HCEC 1CT (cell line): ENCODE data around the gene MCL1.
"Not testable (repeated sequence)": the region's sequence is repeated elsewhere in the genome, so short reads cannot be mapped to it uniquely, and the experiment has no call there.

Experiments
- DNase-seq: peaks from one replicate; pipeline ENCODE4 v3.0.0-alpha.2; 2017

The MCL1 gene

DNA sequence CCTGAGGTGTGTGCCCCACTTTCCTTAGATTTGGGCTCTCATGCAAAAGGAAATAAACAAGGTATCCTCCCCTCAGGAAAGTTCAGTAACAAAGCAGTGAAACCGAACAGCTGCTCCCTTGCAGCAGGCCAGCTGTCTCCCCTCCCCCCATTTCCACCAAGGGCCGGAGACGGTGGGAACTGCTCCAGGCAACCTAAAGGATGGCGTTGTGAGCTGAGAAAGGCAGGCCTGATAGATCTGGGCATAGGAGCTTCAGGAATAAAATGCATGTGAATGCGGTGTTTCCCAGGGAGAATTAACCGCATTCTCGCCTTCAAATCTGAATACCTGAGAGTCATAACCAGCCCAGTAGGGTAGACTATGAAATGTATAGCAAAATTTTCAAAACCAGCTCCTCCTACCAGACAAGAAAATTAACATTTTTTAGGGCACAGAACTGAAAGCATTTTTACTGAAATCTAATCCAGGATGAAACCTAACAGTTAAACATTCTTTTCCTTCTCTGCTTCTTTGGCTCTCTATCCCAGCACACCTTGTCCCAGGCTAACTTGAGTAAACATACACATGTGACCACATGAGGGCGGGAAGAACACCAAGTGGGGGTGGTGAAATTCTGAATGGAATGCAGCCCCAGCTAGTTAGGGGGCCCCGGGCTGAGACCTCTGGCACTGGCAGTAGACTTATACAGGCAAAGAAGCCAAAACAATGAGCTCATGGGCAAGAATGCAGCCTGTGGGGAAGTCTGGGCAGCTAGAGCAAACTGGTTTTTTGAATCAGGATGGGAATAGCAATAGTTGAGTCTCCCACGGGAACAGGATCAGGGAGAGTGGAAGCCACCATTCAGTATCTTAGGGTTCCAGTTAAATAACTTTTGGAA is 11.5 kb downstream of the MCL1 start:
- DNase-seq = peak; percentile 97

DNA sequence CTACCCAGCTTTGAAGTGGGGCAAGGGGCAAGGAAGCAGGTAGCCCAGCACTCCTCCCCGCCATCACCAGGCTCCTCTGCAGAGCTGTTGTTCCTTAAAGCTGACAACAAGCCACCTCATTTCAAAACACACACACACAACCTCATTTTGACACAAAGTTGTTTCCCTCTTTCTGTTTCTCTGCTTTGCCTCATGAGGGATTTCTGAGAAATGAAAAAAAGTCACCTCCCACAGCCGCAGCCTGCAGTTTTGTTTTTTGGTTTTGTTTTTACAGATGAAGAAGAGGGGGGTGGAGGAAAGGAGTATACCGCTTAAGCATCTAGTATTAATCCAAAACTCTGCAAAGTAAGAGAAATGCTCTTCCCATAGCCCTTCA is 12.1 kb downstream of the MCL1 start:
- no peak for DNase-seq

DNA sequence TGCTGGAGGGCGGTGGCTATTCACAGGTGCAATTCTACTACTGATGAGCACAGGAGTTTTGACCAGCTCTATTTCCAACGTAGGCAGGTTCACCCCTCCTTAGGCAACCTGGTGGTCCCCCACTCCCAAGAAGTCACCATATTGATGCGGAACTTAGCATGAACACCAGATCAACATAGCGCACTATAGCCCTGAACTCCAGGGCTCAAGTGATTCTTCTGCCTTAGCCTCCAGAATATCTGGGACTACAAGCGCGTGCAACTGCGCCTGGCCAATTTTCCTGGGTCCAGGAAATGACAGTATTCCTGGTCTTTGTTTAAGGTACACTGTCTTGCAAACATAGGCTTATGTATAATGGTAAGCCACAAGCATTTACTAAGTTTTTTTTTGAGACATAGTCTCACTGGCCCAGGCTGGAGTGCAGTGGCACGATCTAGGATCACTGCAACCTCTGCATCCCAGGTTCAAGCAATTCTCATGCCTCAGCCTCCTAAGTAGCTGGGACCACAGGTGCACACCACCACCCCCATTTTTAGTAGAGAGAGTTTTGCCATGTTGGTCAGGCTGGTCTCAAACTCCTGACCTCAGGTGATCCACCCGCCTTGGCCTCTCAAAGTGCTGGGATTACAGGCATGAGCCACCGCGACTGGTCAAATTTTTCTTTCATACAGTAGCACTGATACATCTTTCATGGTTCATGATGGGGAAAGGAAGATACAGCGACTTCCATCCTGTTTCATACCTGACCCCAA is 12.6 kb downstream of the MCL1 start:
- no peak for DNase-seq

DNA sequence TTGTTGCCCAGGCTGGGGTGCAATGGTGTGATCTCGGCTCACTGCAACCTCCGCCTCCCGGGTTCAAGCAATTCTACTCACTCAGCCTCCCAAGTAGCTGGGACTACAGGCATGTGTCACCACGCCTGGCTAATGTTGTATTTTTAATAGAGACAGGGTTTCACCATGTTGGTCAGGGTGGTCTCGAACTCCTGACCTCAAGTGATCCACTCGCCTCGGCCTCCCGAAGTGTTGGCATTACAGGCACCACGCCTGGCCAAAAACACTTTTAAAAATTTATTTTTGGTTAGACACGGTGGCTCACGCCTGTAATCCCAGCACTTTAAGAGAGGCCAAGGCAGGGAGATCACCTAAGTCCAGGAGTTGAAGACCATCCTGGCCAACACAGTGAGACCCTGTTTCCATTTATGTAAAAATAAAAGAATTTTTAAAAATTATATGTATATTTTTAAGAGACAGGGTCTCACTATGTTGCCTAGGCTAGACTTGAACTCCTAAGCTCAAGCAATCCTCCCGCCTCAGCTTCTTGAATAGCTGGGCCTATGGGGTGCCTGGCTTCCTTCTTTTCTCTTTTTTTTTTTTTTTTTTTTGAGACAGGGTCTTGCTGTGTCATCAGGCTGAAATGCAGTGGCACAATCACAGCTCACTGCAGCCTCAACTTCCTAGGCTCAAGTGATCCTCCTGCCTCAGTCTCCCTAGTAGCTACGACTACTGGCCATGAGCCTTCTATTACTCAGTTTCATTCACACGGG is 14.0 kb downstream of the MCL1 start:
- DNase-seq = not testable (repeated sequence)

DNA sequence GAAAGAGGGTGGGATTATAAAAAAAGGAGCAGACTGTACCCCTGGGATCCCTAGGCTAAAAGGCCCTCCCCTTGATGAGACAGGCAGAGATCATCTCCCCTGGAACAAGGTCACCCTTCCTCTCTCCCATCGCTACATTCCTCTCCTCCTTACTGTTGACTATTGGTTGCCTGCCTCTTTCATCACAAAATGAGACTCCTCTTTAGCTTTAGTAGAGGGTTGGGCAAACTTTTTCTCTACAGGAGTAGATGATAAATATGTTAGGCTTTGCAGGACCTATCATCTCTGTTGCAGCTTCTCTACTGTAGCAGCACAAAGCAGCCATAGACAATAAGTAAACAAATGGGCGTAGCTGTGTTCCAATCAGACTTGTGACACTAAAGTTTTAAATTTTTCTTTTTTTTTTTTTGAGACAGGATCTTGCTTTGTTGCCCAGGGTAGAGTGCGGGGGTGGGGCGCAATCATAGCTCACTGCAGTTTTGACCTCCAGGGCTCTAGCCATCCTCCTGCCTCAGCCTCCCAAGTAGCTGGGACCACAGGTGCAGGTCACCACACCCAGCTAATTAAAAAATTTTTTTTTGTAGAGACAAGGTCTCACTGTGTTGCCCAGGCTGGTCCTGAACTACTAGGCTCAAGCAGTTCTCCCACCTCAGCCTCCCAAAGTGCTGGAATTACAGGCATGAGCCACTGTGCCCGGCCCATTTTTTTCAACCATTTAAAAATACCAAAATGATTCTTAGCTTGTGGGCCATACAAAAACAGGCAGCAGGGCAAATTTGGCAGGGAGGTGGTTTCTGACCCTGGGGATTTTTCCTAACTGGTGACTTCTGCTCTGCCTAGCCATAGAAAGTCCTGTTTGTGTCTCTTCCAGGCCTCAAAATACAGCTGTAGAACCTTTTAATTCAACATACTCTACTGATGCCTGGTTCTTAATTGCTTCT is 15.1 kb downstream of the MCL1 start:
- DNase-seq = peak; percentile 64

DNA sequence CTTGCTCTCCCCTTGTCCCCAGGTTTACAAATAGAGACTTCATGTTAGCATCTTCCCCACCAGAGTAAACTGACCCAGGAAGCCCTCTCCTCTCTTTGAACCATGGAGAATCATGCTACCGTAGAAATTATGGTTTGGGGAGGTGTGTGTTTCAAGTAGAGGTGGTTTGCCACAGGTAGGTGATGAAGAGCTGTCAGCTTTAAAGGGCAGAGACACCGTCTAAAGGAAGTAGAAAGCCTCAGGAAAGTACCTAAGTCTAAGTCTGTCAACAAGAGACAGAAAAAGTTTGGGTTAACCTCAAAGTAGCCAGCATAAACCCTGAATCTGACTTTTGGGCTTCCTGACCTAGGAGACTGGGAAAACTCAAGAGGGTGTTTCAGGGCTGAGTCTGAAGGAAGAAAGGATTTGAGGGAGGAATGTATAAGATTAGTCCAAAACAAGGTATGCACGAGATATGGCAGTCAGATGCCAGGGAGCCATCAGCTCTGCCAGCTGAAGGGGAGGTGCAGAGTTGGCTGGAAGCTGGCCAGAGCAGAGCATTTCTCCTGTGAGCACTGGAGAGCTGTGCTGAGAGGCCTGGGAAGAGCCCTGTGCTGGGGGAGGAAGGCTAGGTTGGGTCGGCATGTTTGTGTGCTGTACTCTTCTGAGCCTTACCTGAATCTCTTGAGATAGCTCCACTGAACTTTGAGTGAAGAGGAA is 15.9 kb downstream of the MCL1 start:
- no peak for DNase-seq

DNA sequence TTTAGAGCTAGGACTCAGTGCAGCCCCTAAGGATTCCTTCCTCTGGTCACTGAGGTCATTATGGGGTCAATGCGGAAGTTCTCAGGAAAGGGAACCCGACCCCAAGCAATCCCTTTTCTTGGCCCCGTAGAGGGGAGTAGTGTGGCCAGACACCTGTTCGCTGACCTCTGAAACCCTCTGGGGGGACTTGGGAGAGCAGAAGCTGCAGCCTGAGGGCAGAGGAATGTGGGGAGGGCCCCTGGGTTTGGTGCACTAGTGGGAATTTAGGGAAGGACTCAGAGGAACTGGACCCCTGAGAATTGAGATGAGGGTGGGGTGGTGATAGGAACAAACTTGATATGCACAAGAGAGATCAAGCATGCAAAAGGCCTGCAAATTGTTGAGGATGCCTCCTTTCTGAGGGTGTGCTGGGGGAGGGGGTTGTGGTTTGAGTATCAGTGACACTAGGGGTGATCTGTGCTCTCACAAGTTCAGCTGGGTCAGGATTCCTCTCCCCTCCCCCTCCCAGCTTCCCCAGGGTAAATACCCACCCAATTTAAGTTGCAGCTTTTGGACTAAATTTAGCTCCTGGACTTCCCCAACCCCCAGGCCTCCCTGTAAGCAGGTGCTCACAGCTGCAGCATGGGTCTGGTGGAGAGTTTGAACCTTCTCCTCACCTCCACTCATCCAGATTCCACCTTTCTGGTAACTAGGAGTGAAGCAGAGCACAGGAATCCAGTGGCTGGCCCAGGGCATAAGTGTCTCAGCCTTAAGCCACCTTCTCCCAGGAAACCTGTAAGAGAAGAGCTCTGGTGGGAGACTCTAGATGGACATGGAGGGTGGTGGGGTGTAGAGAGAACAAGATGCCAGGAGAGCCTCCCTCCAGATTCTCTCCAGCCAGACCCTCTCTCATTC is 16.7 kb downstream of the MCL1 start:
- DNase-seq = no peak

DNA sequence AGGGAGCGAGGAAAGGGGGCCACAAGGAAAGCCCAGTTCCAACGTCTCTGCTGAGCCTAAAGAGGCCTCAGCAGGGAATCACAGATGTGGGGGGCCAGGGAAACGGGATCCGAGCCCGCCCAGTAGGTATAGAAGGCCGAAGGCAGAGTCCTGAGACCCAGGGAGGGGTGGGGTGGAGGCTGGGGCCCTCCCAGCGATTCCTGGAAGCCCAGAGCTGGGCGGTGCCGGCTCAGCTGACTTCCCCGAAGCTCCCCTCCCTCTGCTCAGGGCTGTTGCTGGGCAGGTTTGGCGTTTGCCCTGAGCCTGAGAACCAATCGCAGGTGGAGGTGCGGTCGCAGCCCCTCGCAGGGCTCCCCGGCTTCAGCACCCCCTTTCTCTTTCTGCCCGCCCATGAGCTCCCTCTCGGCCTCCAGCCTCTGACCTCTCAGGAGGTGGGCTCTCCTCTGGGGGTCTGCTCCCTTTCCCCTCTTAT is 17.4 kb downstream of the MCL1 start:
- DNase-seq = peak; percentile 92

DNA sequence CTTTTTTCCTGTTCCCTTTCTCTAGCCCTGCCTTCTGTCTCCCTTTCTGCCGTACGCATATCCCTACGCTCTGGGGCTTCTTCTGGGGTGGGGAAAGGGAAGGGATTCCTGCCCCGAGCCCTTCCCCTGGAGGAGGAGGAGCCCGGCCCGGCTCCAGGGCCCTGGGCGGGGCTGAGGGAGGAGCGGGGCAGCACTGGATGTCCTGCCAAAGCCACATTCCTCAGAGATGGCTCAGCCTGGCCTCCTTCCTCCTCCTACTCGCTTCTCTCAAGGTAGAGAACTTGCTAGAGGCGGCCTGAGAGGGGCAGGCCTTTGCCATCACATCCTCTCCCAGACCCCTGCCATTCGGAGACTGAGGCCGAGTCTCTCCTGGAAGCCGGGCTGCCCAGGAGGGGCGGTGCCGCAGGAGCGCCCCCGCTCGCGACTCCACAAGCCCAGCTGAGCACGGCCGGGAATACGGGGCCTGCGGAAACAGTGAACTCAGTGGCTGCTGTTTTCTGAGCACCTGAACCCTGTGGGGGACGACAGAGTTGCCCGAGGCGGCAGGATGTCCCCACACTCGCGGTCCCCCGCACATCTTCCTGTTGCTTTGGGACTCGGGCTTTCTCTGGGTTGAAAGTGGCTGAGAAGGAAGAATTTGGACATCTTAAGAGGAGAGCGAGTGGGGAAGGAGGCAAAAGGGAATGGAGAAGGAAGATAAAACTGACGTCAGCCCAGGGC is 18.0 kb downstream of the MCL1 start:
- DNase-seq = peak; percentile 98

DNA sequence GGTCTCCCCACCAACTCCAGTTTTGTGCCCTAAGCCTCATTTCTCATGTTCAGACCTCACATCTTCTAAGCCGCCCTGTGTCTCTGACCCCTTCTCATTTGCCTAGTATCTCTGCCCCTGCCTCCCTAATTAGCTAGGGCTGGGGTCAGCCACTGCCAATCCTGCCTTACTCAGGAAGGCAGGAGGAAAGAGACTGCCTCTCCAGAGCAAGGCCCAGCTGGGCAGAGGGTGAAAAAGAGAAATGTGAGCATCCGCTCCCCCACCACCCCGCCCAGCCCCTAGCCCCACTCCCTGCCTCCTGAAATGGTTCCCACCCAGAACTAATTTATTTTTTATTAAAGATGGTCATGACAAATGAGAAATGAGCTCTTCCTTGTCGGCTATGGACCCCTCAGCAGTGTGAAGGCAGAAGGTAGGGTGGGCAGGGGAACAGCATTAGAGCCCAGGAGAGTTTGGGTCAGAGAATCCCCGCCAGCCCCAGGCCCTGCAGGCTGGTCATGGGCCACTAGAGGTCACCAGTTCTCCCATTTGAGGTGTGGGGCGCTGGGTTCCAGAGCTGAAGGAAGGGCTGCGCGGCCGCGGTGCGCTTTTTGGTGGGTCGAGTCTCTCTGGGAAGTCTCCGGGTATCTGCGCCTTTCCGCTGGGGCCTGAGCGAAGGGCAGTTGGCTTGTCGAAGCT is 18.7 kb downstream of the MCL1 start:
- peak; percentile 88 for DNase-seq

DNA sequence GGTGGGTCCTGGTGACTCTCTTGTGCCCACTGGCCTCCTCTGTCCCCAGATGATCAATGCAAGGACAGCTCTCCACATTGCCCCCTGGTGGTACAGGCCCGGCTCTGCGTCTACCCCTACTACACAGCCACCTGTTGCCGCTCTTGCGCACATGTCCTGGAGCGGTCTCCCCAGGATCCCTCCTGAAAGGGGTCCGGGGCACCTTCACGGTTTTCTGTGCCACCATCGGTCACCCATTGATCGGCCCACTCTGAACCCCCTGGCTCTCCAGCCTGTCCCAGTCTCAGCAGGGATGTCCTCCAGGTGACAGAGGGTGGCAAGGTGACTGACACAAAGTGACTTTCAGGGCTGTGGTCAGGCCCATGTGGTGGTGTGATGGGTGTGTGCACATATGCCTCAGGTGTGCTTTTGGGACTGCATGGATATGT is 19.4 kb downstream of the MCL1 start:
- DNase-seq = no peak

DNA sequence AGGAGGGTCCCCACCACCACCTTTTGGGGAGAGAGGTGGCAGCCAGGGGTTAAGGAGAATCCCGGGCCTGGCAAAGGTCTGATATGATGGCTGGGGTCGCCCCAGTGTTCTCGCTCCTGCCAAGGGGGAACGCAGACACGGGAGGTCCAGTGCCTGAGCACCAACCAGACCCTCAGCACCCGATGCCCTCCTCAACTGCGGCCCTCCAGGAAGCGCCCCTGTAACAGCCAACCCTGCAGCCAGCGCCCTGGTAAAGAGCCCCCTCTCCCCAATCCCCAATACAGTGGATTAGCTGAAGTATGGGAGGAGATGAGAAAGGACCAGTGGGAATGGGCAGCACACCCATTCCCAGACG is 19.8 kb downstream of the MCL1 start:
- DNase-seq = no peak

DNA sequence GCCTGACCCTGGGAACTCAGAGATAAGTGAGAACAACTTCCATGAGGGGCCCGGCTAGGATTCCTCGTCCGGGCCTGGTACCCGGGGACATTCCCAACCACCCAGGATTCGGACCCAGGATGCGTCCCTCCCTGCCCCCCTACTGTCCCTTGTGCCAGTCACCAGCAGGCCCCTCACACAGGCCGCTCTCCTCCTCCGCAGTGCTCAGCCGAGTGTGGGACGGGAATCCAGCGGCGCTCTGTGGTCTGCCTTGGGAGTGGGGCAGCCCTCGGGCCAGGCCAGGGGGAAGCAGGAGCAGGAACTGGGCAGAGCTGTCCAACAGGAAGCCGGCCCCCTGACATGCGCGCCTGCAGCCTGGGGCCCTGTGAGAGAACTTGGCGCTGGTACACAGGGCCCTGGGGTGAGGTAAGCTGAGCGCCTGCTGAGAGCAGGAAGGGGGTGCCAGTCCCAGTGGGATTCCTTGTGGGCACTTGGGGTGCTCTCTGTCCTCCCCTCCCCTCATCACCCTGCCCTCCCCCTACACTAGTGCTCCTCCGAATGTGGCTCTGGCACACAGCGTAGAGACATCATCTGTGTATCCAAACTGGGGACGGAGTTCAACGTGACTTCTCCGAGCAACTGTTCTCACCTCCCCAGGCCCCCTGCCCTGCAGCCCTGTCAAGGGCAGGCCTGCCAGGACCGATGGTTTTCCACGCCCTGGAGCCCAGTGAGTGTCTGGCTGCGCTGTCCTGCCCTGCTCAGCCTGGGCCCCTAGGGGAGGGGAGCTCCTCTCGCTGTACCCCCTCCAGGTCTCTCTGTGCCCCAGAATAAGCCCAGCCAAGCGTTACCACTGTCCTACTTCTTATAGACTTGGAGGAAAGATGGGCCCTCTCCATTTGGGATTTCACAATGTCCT is 20.4 kb downstream of the MCL1 start:
- no peak for DNase-seq

DNA sequence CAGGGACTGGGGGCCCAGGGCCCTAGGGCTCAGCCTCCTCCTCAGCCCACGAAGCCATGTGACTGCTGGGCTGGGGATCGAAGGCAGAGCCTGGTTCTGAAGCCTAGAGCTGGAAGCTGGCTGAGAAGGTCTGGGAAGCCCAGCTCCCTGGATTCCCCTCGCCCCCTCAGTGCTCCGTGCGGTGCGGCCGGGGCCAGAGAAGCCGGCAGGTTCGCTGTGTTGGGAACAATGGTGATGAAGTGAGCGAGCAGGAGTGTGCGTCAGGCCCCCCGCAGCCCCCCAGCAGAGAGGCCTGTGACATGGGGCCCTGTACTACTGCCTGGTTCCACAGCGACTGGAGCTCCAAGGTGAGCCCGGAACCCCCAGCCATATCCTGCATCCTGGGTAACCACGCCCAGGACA is 21.1 kb downstream of the MCL1 start:
- no peak for DNase-seq

DNA sequence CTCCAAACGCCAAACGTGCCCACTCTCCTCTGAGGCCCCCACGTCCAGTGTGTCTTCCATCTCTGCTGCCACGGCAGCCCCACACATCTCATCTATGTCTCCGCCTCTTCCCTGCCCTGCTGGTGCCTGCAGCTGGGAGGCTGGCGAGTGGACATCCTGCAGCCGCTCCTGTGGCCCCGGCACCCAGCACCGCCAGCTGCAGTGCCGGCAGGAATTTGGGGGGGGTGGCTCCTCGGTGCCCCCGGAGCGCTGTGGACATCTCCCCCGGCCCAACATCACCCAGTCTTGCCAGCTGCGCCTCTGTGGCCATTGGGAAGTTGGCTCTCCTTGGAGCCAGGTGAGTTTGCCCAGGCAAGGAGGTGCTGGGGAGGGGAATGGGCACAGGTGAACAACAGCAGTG is 21.6 kb downstream of the MCL1 start:
- DNase-seq = no peak

DNA sequence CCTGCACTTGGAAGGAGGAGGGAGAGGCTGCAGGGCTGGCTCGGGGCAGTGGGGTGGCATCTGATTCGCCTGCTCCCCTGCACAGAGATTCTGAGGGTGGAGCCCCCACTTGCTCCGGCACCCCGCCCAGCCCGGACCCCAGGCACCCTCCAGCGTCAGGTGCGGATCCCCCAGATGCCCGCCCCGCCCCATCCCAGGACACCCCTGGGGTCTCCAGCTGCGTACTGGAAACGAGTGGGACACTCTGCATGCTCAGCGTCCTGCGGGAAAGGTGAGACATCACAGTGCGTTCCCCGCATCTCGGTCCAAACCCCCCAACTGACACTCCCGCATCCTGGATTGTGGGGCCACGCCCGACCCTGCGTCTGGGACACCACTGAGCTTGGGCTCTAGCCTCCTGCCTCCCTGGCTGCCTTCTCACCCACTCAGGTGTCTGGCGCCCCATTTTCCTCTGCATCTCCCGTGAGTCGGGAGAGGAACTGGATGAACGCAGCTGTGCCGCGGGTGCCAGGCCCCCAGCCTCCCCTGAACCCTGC is 22.3 kb downstream of the MCL1 start:
- DNase-seq = no peak

DNA sequence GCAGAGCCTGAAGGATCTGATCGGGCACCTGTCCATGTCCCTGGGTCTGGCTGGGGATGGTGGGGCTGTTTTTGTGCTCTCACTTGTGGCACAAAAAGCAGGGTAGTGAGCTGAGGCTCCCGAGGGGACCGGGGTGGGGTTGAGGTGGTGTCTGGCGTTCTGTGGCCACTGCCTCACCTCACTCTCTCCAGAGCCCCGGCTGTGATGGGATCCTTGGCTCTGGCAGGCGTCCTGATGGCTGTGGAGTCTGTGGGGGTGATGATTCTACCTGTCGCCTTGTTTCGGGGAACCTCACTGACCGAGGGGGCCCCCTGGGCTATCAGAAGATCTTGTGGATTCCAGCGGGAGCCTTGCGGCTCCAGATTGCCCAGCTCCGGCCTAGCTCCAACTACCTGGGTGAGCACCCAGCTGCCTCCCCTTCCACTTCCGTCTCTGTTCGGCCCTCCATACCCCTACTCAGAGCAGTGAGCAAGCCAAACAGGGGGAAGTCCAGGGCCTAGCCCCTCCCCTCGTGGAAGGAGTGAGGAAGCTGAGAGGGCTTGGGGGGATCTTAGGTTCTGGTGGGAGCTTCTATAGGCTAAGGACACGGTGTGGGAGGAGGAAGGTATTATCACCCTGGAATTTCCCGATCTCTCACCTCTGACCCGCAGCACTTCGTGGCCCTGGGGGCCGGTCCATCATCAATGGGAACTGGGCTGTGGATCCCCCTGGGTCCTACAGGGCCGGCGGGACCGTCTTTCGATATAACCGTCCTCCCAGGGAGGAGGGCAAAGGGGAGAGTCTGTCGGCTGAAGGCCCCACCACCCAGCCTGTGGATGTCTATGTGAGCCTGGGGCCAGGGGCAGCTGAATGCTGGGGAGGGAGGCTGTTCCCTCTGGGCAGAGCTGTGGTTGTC is 23.2 kb downstream of the MCL1 start:
- DNase-seq = no peak
